Endothelial cell of umbilical vein (primary cell): ENCODE data around the gene POFUT2. TPM values are rescaled to one million over a fixed set of nuclear protein-coding genes. Genes with fewer than 3 reads are reported as not detected.

Experiments used
- BruUV-seq: library from RNA; stranded (reverse); fragments of 400-500 nt; replicated peaks from 2 replicates; lab custom pipeline; 2021; lab: Mats Ljungman, UMichigan
- CTCF ChIA-PET: fragments of 300-600, 350-600 bp; sonication (Branson Sonifier 250); formaldehyde crosslinking; loops from one replicate; lab custom pipeline; 2021; ENCODE audit warnings: antibody characterized with exemption, inconsistent platforms; lab: Charles Lee
- POLR2A ChIA-PET: fragments of 300-600, 350-600 bp; sonication (Branson Sonifier 250); formaldehyde crosslinking; loops from one replicate; lab custom pipeline; 2021; ENCODE audit warnings: antibody characterized with exemption, inconsistent platforms; lab: Charles Lee
- DNase-seq: peaks from one replicate; pipeline ENCODE4 v3.0.0-alpha.2; 2011; ENCODE audit warnings: low read depth, low spot score
- FAIRE-seq: peaks from 2 replicates; lab custom pipeline; 2011; peaks lifted over from hg19 to GRCh38; lab: Jason Lieb, UNC
- H2AFZ ChIP-seq: 2 replicates; pipeline ENCODE4 v1.6.0; 2012; ENCODE audit warnings: low read depth, low read length, control low read depth, inconsistent platforms
- H3K27ac ChIP-seq: 2 replicates; pipeline ENCODE4 v1.5.1; 2011; ENCODE audit warnings: low read depth, mild to moderate bottlenecking, control low read depth, low read length, moderate library complexity; ENCODE audit not compliant: insufficient read depth
- H3K27me3 ChIP-seq, 2 experiments: 2 replicates each; pipeline versions ENCODE4 v1.6.0 to v1.6.1; 2011; ENCODE audit warnings: low read length in 2 of 2, mixed read lengths in 1 of 2; ENCODE audit not compliant: control insufficient read depth in 2 of 2, insufficient read depth in 2 of 2
- H3K36me3 ChIP-seq, 2 experiments: 2 replicates in 1 of 2; 3 replicates in 1 of 2; pipeline ENCODE4 v1.5.1; 2011; ENCODE audit warnings: low read length in 2 of 2, mild to moderate bottlenecking in 1 of 2, moderate library complexity in 1 of 2; ENCODE audit not compliant: control insufficient read depth in 2 of 2, insufficient read depth in 2 of 2; ENCODE audit errors: extremely low read depth in 1 of 2
- H3K4me1 ChIP-seq: 3 replicates; pipeline ENCODE4 v1.5.1; 2011; ENCODE audit warnings: mild to moderate bottlenecking, low read length; ENCODE audit not compliant: control insufficient read depth, insufficient read depth; ENCODE audit errors: extremely low read depth
- H3K4me2 ChIP-seq: 2 replicates; pipeline ENCODE4 v1.6.1; 2011; ENCODE audit warnings: low read length, control low read depth, mixed read lengths; ENCODE audit not compliant: insufficient read depth
- H3K4me3 ChIP-seq, 3 experiments: fragments of 200-600 bp in 1 of 3; sonication (generic), shearing (Covaris generic) in 1 of 3; replicated peaks in 1 of 3; 2 replicates each; pipeline ENCODE4 v1.5.1; 2011 to 2016; ENCODE audit warnings: control low read depth in 3 of 3, low read length in 3 of 3, mild to moderate bottlenecking in 2 of 3, inconsistent platforms in 1 of 3, low read depth in 1 of 3, moderate library complexity in 1 of 3; ENCODE audit not compliant: insufficient read depth in 1 of 3
- H3K79me2 ChIP-seq: 2 replicates; pipeline ENCODE4 v1.6.0; 2012; ENCODE audit warnings: low read length, inconsistent platforms; ENCODE audit not compliant: control insufficient read depth, insufficient read depth
- H3K9ac ChIP-seq: replicated peaks from 2 replicates; pipeline ENCODE3; 2011; ENCODE audit warnings: low read length, control low read depth; ENCODE audit not compliant: insufficient read depth; ENCODE audit errors: extremely low read depth
- H3K9me1 ChIP-seq: replicated peaks from 3 replicates; pipeline ENCODE4 v1.6.0; 2011; ENCODE audit warnings: mild to moderate bottlenecking, low read length; ENCODE audit not compliant: control insufficient read depth, insufficient read depth; ENCODE audit errors: extremely low read depth
- H3K9me3 ChIP-seq: replicated peaks from 2 replicates; pipeline ENCODE4 v1.5.1; 2012; ENCODE audit warnings: low read length, inconsistent platforms; ENCODE audit not compliant: control insufficient read depth, insufficient read depth
- H4K20me1 ChIP-seq: replicated peaks from 2 replicates; pipeline ENCODE3; 2011; ENCODE audit warnings: mild to moderate bottlenecking, low read length; ENCODE audit not compliant: control insufficient read depth, insufficient read depth; ENCODE audit errors: extremely low read depth
- GATA2 ChIP-seq: IDR thresholded peaks from 2 replicates; pipeline ENCODE4 v1.7.0; 2011; ENCODE audit warnings: low read depth, mild to moderate bottlenecking, moderate library complexity, mixed read lengths, low read length; ENCODE audit not compliant: insufficient read length, insufficient read depth
- POLR2A ChIP-seq: IDR thresholded peaks from 2 replicates; pipeline ENCODE4 v1.6.1; 2012; ENCODE audit warnings: low read depth, mild to moderate bottlenecking, control low read depth, low read length
- dilution Hi-C: fragments of 300-500 bp; cut with MboI; formaldehyde crosslinking; loops from one replicate; pipeline ENCODE4 v1.15.0; 2019; ENCODE audit warnings: low sequenced_read_pairs; ENCODE audit not compliant: extremely low pct_ligation_motif_present
- intact Hi-C: fragments of 100-400 bp; cut with micrococcal nuclease; formaldehyde crosslinking; loops from one replicate; pipeline ENCODE4 v1.10.0; 2022
- polyA plus RNA-seq, 4 experiments: library from polyadenylated mRNA; depleted of rRNA in 3 of 4; stranded (reverse) in 3 of 4; unstranded in 1 of 4; fragments of >200 nt; gene quantifications; 2 replicates each; pipeline versions ENCODE4 v1.2.1 to v1.2.3, GENCODE V29; 2011 to 2012; ENCODE audit warnings: missing spikeins in 1 of 4
- total RNA-seq: library from RNA; stranded (reverse); gene quantifications from 2 replicates; pipeline ENCODE4 v1.2.3, GENCODE V29; 2021

POFUT2 gene
- total and polyA plus RNA-seq, 2 donors (not counting 3 experiments of a cell fraction or from before 2014, with no cell fraction given): 30.7 to 47.5 TPM

- Histone ChIP-seq H3K9ac (no peak overlapping the region), H2AFZ (no peak overlapping the region), H4K20me1 (no peaks in the 10 kb centered on the region), H3K4me3 (no peak overlapping the region), H3K9me1 (no peaks in the 10 kb centered on the region), H3K27ac (no peak overlapping the region), H3K36me3 (peaks cover 0 to 10% of the 10 kb centered on the region in 2 experiments), H3K79me2 (no peaks in the 10 kb centered on the region), H3K4me2 (no peak overlapping the region), H3K27me3 (no peaks in the 10 kb centered on the region), H3K9me3 (no peaks in the 10 kb centered on the region), H3K4me1 (no peaks in the 10 kb centered on the region)
- intact Hi-C loops: no loop called here
- no peak for DNase-seq
- FAIRE-seq: peak; percentile 52
- ChIA-PET POLR2A (no interaction called here), CTCF (no interaction called here)
- no TSS peak for BruUV-seq
- no peak for TF ChIP-seq GATA2
- no peak for TF ChIP-seq POLR2A
- dilution Hi-C loops: no loop called here
These were observed 72.5 kb downstream of the POFUT2 start for GRCh38 chr21:45215213-45215612.

Other genes with a start within 250 kb of the POFUT2 start
- 54.3 and 55.5 TPM in 2 replicates for gene ADARB1, start 213.3 kb downstream of the POFUT2 start, total RNA-seq
- 17.8 and 32.5 TPM in 2 replicates for gene ADARB1, start 213.3 kb downstream of the POFUT2 start, polyA plus RNA-seq
- 252 and 274 TPM in 2 replicates for gene COL18A1, start 117.3 kb upstream of the POFUT2 start, total RNA-seq
- 198 and 296 TPM in 2 replicates for gene COL18A1, start 117.3 kb upstream of the POFUT2 start, polyA plus RNA-seq